ENCODE results near the gene ATP2C1. TPM values are rescaled to one million over a fixed set of nuclear protein-coding genes. Genes with fewer than 3 reads are reported as not detected.
"Not testable (repeated sequence)": the region's sequence is repeated elsewhere in the genome, so short reads cannot be mapped to it uniquely, and the experiment has no call there.

Gene ATP2C1
- total RNA-seq, 2 donors from 2014 or later = 66.9 to 67.7 TPM

DNA sequence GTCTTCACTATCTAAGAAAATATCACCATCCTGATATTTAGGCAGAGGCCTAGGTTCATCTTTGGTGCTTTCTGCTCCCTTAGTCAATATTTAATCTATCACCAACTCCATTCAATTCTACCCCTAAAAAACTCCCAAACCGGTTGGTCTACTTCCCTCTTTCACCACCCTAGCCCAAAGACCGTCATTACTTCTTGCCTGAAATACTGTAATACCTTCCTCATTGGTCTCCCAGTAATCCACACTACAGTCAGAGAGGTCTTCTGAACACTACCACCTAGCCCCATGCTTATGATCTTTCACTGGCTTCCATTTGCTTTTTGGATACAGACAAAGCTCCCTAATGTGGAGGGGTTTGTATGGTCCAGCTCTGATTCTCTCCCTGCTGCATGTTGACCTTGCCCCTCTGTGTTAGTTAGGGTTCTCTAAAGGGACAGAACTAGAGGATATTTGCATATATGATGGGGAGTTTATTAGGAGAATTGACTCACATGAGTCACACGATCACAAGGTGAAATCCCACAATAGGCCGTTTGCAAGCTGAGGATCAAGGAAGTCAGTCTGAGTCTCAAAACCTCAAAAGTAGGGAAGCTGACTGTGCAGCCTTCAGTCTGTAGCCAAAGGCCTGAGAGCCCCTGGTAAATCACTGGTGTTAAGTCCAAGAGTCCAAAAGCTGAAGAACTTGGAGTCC, 36.4 kb upstream of the ATP2C1 start:
- H3K4me1 ChIP-seq = no peaks in the 10 kb centered on the region
- H3K27me3 ChIP-seq = no peaks in the 10 kb centered on the region
- no peak overlapping the region for H3K4me3 ChIP-seq
- intact Hi-C loops (cut with DNase I) = no loop called here
- H3K36me3 ChIP-seq = no peaks in the 10 kb centered on the region
- no peak overlapping the region for H3K27ac ChIP-seq
- TF ChIP-seq, protein P1, sequence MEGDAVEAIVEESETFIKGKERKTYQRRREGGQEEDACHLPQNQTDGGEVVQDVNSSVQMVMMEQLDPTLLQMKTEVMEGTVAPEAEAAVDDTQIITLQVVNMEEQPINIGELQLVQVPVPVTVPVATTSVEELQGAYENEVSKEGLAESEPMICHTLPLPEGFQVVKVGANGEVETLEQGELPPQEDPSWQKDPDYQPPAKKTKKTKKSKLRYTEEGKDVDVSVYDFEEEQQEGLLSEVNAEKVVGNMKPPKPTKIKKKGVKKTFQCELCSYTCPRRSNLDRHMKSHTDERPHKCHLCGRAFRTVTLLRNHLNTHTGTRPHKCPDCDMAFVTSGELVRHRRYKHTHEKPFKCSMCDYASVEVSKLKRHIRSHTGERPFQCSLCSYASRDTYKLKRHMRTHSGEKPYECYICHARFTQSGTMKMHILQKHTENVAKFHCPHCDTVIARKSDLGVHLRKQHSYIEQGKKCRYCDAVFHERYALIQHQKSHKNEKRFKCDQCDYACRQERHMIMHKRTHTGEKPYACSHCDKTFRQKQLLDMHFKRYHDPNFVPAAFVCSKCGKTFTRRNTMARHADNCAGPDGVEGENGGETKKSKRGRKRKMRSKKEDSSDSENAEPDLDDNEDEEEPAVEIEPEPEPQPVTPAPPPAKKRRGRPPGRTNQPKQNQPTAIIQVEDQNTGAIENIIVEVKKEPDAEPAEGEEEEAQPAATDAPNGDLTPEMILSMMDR (IDR thresholded peaks at IDR 0.05) = no peak
- DNase-seq = no peak
- H3K9ac ChIP-seq (ENCODE audit: low read depth in 2 of 2, low read length in 2 of 2) = no peak overlapping the region
- no peaks in the 10 kb centered on the region for H3K9me3 ChIP-seq

DNA sequence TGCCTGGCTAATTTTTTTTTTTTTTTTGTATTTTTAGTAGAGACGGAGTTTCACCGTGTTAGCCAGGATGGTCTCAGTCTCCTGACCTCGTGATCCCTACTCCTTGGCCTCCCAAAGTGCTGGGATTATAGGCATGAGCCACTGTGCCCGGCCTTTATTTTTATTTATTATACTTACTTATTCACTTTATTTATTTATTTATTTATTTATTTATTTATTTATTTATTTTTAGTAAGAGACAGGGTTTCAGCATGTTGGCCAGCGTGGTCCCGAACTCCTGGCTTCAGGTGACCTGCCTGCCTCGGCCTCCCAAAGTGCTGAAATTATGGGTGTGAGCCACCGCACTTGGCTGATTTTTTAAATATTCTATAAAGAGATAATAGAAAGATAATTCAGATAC, 31.8 kb upstream of the ATP2C1 start:
- H3K27me3 ChIP-seq; H3K9ac ChIP-seq (ENCODE audit: low read depth in 2 of 2, low read length in 2 of 2); H3K9me3 ChIP-seq; H3K4me3 ChIP-seq; H3K4me1 ChIP-seq; H3K36me3 ChIP-seq; H3K27ac ChIP-seq; intact Hi-C loops (cut with DNase I); DNase-seq: not testable (repeated sequence)

DNA sequence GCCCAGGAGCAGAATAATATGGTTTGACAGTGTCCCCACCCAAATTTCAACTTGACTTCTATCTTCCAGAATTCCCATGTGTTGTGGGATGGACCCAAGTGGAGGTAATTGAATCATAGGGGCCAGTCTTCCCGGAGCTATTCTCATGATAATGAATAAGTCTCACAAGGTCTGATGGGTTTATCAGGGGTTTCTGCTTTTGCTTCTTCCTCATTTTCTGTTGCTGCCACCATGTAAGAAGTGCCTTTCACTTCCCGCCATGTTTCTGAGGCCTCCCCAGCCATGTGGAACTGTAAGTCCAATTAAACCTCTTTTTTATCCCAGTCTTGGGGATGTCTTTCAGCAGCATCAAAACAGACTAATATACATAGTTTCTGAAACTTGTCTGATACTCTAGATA, 28.4 kb upstream of the ATP2C1 start:
- Histone ChIP-seq H3K4me3 (no peak overlapping the region), H3K36me3 (no peaks in the 10 kb centered on the region), H3K27me3 (no peaks in the 10 kb centered on the region), H3K9ac (ENCODE audit: low read depth in 2 of 2, low read length in 2 of 2) (no peak overlapping the region), H3K27ac (no peak overlapping the region), H3K4me1 (no peaks in the 10 kb centered on the region), H3K9me3 (no peaks in the 10 kb centered on the region)
- TF ChIP-seq, protein P1 (IDR thresholded peaks at IDR 0.05) = no peak
- no peak for DNase-seq
- intact Hi-C loops (cut with DNase I) = no loop called here

DNA sequence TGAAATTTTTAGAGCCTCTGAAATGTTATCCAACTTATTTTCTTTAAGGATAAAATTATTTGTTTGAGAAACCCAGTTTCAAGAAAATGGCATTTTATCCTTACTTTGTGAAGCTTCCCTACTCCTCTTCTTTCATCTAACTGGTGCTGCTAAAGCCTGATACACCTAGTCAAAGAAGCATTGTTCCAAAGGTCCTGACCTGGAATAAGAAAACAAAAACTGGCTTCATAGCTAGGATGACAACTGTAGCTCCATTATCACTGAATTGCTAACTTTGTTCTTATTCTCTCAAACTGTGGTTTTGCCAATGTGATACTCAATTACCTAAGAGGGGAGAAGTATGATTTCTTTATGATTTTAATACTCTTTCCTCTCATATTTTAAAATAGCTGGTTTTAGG, 27.6 kb upstream of the ATP2C1 start:
- Histone ChIP-seq H3K27me3 (no peaks in the 10 kb centered on the region), H3K4me1 (no peaks in the 10 kb centered on the region), H3K9me3 (no peaks in the 10 kb centered on the region), H3K4me3 (no peak overlapping the region), H3K27ac (no peak overlapping the region), H3K9ac (ENCODE audit: low read depth in 2 of 2, low read length in 2 of 2) (no peak overlapping the region), H3K36me3 (no peaks in the 10 kb centered on the region)
- DNase-seq = no peak
- TF ChIP-seq, protein P1 (IDR thresholded peaks at IDR 0.05) = no peak
- intact Hi-C loops (cut with DNase I) = no loop called here

DNA sequence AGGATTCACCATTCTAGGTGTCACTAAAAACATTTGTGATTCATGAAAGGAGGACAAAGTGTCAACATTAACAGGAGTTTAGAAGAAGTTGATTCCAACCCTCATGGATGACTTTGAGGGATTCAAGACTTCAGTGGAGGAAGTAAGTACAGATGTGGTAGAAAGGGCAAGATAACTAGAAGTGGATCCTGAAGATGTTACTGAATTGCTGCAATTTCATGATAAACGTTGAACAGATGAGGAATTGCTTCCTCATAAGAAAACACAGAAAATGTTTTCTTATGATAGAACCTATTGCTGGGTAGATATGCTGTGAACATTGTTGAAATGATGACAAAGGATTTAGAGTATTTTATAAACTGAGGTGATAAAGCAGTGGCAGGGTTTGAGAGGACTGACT, 23.5 kb upstream of the ATP2C1 start:
- Histone ChIP-seq H3K9ac (ENCODE audit: low read depth in 2 of 2, low read length in 2 of 2) (no peak overlapping the region), H3K27me3 (no peaks in the 10 kb centered on the region), H3K27ac (no peak overlapping the region), H3K36me3 (no peaks in the 10 kb centered on the region), H3K9me3 (no peaks in the 10 kb centered on the region), H3K4me3 (no peak overlapping the region), H3K4me1 (no peaks in the 10 kb centered on the region)
- TF ChIP-seq, protein P1 (IDR thresholded peaks at IDR 0.05) = no peak
- intact Hi-C loops (cut with DNase I) = no loop called here
- DNase-seq = no peak

DNA sequence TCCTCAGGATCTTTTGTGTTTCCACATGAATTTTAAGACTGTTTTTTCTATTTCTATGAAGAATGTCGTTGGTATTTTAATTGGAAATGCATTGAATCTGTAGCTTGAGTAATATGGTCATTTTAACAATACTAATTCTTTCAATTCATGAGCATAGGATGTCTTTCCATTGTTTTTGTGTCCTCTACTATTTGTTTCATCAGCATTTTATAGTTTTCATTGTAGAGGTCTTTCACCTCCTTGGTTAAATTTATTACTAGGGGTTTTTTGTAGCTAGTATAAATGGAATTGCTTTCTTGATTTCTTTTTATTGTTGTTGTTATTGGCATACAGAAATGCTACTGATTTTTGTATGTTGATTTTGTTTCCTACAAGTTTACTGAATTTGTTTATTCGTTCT, 17.3 kb upstream of the ATP2C1 start:
- DNase-seq = no peak
- Histone ChIP-seq H3K9ac (ENCODE audit: low read depth in 2 of 2, low read length in 2 of 2) (no peak overlapping the region), H3K4me1 (no peaks in the 10 kb centered on the region), H3K9me3 (no peaks in the 10 kb centered on the region), H3K36me3 (no peaks in the 10 kb centered on the region), H3K4me3 (no peak overlapping the region), H3K27ac (no peak overlapping the region), H3K27me3 (no peaks in the 10 kb centered on the region)
- intact Hi-C loops (cut with DNase I) = no loop called here
- TF ChIP-seq, protein P1 (IDR thresholded peaks at IDR 0.05) = no peak
